Neutrophil (primary cell): ENCODE data around the gene UBXN4.
"Not testable (repeated sequence)": the region's sequence is repeated elsewhere in the genome, so short reads cannot be mapped to it uniquely, and the experiment has no call there.

Experiments
- H3K27ac ChIP-seq: fragments of 200-600 bp; sonication (generic); 2 replicates; pipeline ENCODE4 v1.5.1; 2016; ENCODE audit warnings: mild to moderate bottlenecking, moderate library complexity
- H3K27me3 ChIP-seq: fragments of 200-600 bp; sonication (generic); 2 replicates; pipeline ENCODE4 v1.6.0; 2016; ENCODE audit warnings: mild to moderate bottlenecking
- H3K36me3 ChIP-seq: fragments of 200-600 bp; sonication (generic); 2 replicates; pipeline ENCODE4 v1.5.1; 2017
- H3K4me1 ChIP-seq, 2 experiments: fragments of 200-600 bp in 1 of 2; sonication (generic) in 1 of 2; 1 replicate in 1 of 2; 2 replicates in 1 of 2; pipeline versions ENCODE4 v1.5.1 to v1.6.1; 2013 to 2016; ENCODE audit warnings: low read depth in 1 of 2, low read length in 1 of 2, mild to moderate bottlenecking in 1 of 2, moderate library complexity in 1 of 2; ENCODE audit not compliant: control insufficient read depth in 1 of 2, insufficient read depth in 1 of 2
- H3K4me3 ChIP-seq, 2 experiments: fragments of 200-600 bp in 1 of 2; sonication (generic) in 1 of 2; 1 replicate in 1 of 2; 2 replicates in 1 of 2; pipeline ENCODE4 v1.5.1; 2013 to 2016; ENCODE audit warnings: low read depth in 1 of 2, low read length in 1 of 2, mild to moderate bottlenecking in 1 of 2, moderate library complexity in 1 of 2
- H3K9me3 ChIP-seq: fragments of 200-600 bp; sonication (generic); 2 replicates; pipeline ENCODE4 v1.5.1; 2016
- CTCF ChIP-seq: fragments of 200-600 bp; sonication (generic); IDR thresholded peaks from 2 replicates; pipeline ENCODE4 v1.5.1; 2016; ENCODE audit warnings: antibody characterized with exemption

The UBXN4 gene

DNA sequence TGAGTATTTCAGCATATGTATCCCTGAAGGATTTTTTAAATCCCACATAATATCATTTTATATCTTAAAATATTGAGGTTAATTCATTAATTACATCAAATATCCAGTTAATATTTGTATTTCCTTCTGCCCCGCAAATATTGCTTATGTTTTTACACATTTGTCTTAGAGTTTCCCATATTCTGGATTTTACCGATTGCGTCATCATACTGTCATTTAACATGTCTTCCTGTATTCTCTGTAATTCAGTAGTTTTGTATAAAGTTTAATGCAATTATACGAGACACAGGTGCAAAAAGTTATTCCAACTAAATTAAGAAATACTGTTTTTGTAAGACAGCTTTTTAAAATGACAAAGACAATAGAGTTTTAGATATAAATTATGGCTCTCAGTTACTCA lies 33.5 kb upstream of the UBXN4 start:
- TF ChIP-seq CTCF, result no peak
- Histone ChIP-seq H3K4me1 (no peaks in the 10 kb centered on the region), H3K36me3 (no peaks in the 10 kb centered on the region), H3K27ac (no peak overlapping the region), H3K9me3 (no peaks in the 10 kb centered on the region), H3K27me3 (no peaks in the 10 kb centered on the region), H3K4me3 (no peak overlapping the region)

DNA sequence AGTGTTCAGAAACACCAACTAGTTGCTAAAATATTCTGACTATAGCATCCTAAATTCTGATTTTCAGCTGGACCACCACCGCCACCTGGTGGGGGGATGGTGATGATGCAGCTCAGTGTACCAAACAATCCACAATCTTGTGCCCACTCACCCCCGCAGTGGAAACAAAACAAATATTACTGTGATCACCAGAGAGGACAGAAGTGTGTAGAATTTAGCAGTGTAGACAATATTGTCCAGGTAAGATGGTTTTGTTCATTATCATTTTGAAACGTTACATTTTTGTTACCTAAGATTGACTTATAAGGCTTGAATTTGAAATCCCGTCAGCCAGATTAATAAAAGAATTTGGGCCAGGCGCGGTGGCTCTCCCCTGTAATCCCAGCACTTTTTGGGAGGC lies 31.7 kb upstream of the UBXN4 start:
- Histone ChIP-seq H3K4me3 (no peak overlapping the region), H3K27me3 (no peaks in the 10 kb centered on the region), H3K27ac (no peak overlapping the region), H3K9me3 (no peaks in the 10 kb centered on the region), H3K4me1 (no peaks in the 10 kb centered on the region), H3K36me3 (no peaks in the 10 kb centered on the region)
- peak; percentile 87 for TF ChIP-seq CTCF

- not testable (repeated sequence) for H3K27ac ChIP-seq
These were observed 26.6 kb upstream of the UBXN4 start for GRCh38 chr2:135715086-135715485.

DNA sequence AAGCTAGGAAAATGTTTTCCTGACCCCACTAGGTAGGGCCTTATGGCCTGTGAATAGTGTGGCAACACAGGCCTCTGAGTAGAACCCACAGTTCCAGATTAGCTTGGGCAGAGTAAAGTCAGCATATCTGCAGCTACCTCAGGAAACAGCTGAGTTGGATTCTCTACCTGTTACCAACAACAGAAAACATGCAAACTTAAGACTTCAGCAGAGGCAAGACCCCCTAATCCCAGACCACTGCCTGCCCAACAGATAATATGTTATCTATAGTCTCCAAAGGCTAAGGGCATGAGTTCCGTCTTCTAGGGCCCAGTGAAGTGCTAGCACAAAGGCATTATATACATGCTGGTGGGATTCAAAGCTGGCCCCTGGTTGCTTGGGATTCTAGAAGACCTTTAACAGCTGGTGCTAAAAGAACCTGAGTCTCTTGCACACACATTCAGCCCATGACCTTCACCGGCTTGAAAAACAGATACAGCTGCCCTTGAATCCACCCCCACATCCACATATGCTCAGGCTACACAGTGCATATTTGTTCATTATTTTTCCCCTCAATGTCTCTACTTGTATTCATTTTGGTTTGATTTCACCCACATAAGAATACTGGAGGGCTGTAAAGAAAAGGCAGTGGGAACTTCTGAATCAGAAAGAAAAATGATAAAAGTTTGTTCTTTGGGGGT lies 13.5 kb upstream of the UBXN4 start:
- Histone ChIP-seq H3K27me3 (no peaks in the 10 kb centered on the region), H3K4me1 (no peaks in the 10 kb centered on the region), H3K27ac (no peak overlapping the region), H3K36me3 (peaks cover 16% of the 10 kb centered on the region), H3K9me3 (no peaks in the 10 kb centered on the region), H3K4me3 (no peak overlapping the region)
- no peak for TF ChIP-seq CTCF

More at GRCh38 chr2:135715086-135715485, 26.6 kb upstream of the UBXN4 start:
- H3K9me3 ChIP-seq, H3K4me1 ChIP-seq, H3K27me3 ChIP-seq, H3K4me3 ChIP-seq: not testable (repeated sequence)
- peaks cover 28% of the 10 kb centered on the region for H3K36me3 ChIP-seq

DNA sequence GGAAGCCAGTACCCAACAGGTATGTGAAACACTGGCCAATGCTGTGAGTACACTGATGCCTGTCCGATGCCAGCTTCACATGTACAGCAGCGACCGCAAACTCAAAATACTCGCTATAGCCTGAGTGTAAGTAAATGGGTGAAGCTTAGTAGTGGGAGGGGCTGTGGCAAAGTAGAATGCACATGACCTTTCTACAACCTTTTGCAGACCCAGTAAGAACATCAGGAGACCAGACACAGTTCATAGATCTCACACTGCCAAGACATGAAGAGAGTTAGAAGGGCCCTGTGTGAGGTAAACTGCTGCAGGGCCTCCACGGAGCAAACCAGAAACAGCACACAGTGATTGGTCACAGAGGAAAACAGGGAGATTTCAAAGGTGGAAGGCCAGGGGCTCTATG lies 9.1 kb upstream of the UBXN4 start:
- H3K36me3 ChIP-seq, result no peaks in the 10 kb centered on the region
- no peak for TF ChIP-seq CTCF
- no peaks in the 10 kb centered on the region for H3K4me1 ChIP-seq
- no peaks in the 10 kb centered on the region for H3K27me3 ChIP-seq
- H3K4me3 ChIP-seq, result no peak overlapping the region
- H3K9me3 ChIP-seq, result no peaks in the 10 kb centered on the region
- H3K27ac ChIP-seq, result no peak overlapping the region

GRCh38 chr2:135733045-135733444 lies 8.6 kb upstream of the UBXN4 start:
- Histone ChIP-seq H3K9me3 (no peaks in the 10 kb centered on the region), H3K27ac (no peak overlapping the region), H3K4me3 (no peak overlapping the region), H3K36me3 (no peaks in the 10 kb centered on the region), H3K4me1 (no peaks in the 10 kb centered on the region), H3K27me3 (no peaks in the 10 kb centered on the region)
- no peak for TF ChIP-seq CTCF
